ENCODE measurements around the gene CETN2.

GRCh38 chrX:152814048-152814447, 16.5 kb downstream of the CETN2 start:
- TF ChIP-seq CTCF (IDR thresholded peaks at IDR 0.05 in 4 of 5, conservative IDR thresholded peaks at IDR 0.05 in 1 of 5) (no peak), POLR2A (IDR thresholded peaks at IDR 0.05) (no peak)

Data from gastrocnemius medialis (tissue), 4 donors.